Stomach (tissue), 4 donors: ENCODE data around the gene DPYSL3.

Experiments
- EP300 ChIP-seq: sonication (generic); formaldehyde crosslinking; IDR thresholded peaks from one replicate; pipeline ENCODE4 v1.6.1; 2017; ENCODE audit warnings: antibody characterized with exemption
- TF ChIP-seq, protein P1 (sequence below), 7 experiments: fragments of 450-650 bp in 4 of 7; fragments of 200-600 bp in 3 of 7; sonication (generic) in 3 of 7; IDR thresholded peaks; one replicate each; pipeline ENCODE4 v1.5.1; 2016 to 2019; ENCODE audit warnings: antibody characterized with exemption in 7 of 7, control low read depth in 2 of 7, mild to moderate bottlenecking in 1 of 7

GRCh38 chr5:147340941-147341340 is 168.9 kb downstream of the DPYSL3 start:
- TF ChIP-seq, protein P1, sequence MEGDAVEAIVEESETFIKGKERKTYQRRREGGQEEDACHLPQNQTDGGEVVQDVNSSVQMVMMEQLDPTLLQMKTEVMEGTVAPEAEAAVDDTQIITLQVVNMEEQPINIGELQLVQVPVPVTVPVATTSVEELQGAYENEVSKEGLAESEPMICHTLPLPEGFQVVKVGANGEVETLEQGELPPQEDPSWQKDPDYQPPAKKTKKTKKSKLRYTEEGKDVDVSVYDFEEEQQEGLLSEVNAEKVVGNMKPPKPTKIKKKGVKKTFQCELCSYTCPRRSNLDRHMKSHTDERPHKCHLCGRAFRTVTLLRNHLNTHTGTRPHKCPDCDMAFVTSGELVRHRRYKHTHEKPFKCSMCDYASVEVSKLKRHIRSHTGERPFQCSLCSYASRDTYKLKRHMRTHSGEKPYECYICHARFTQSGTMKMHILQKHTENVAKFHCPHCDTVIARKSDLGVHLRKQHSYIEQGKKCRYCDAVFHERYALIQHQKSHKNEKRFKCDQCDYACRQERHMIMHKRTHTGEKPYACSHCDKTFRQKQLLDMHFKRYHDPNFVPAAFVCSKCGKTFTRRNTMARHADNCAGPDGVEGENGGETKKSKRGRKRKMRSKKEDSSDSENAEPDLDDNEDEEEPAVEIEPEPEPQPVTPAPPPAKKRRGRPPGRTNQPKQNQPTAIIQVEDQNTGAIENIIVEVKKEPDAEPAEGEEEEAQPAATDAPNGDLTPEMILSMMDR (IDR thresholded peaks at IDR 0.05) = no peak
- no peak for TF ChIP-seq EP300
